H1 (cell line): ENCODE results near the gene SBK1. TPM values are rescaled to one million over a fixed set of nuclear protein-coding genes. Genes with fewer than 3 reads are reported as not detected.

Experiments
- CTCF ChIA-PET: fragments of 300-600 bp; sonication (Branson Sonifier 250); formaldehyde crosslinking; loops from one replicate; lab custom pipeline; 2021; ENCODE audit not compliant: partially characterized antibody; lab: Charles Lee
- POLR2A ChIA-PET: fragments of 300-600 bp; sonication (Branson Sonifier 250); formaldehyde crosslinking; loops from one replicate; lab custom pipeline; 2021; ENCODE audit warnings: inconsistent platforms; ENCODE audit not compliant: partially characterized antibody; lab: Charles Lee
- DNase-seq, 2 experiments: peaks; one replicate each; pipeline versions ENCODE4 v3.0.0 to v3.0.0-alpha.2; 2010 to 2022; ENCODE audit warnings: low spot score in 2 of 2, low read depth in 1 of 2, mixed read lengths in 1 of 2
- FAIRE-seq: peaks from 2 replicates; lab custom pipeline; 2011; peaks lifted over from hg19 to GRCh38; lab: Jason Lieb, UNC
- H2AFZ ChIP-seq: 2 replicates; pipeline ENCODE4 v1.8.1; 2012; ENCODE audit warnings: low read length, inconsistent platforms
- H2AK5ac ChIP-seq: 2 replicates; pipeline ENCODE4 v1.6.1; 2013; ENCODE audit warnings: low read depth, low read length
- H2BK120ac ChIP-seq: replicated peaks from 2 replicates; pipeline ENCODE3; 2013; ENCODE audit warnings: low read depth, low read length, inconsistent platforms
- H2BK12ac ChIP-seq: 2 replicates; pipeline ENCODE4 v1.6.1; 2013; ENCODE audit warnings: low read depth, low read length
- H2BK15ac ChIP-seq: 2 replicates; pipeline ENCODE4 v1.6.1; 2013; ENCODE audit warnings: low read length
- H2BK20ac ChIP-seq: 2 replicates; pipeline ENCODE4 v1.6.1; 2013; ENCODE audit warnings: low read length
- H2BK5ac ChIP-seq: 2 replicates; pipeline ENCODE4 v1.6.1; 2013; ENCODE audit warnings: low read depth, low read length
- H3K14ac ChIP-seq: 2 replicates; pipeline ENCODE4 v1.6.1; 2013; ENCODE audit warnings: inconsistent platforms; ENCODE audit not compliant: insufficient read length
- H3K18ac ChIP-seq: 2 replicates; pipeline ENCODE4 v1.6.1; 2013; ENCODE audit warnings: low read length; ENCODE audit errors: extremely low read depth
- H3K23ac ChIP-seq: 2 replicates; pipeline ENCODE4 v1.6.1; 2013; ENCODE audit warnings: inconsistent platforms; ENCODE audit not compliant: insufficient read length
- H3K23me2 ChIP-seq: 2 replicates; pipeline ENCODE4 v1.6.1; 2013; ENCODE audit warnings: low read depth, low read length
- H3K27ac ChIP-seq: 2 replicates; pipeline ENCODE4 v1.6.1; 2011; ENCODE audit warnings: low read depth, low read length, inconsistent platforms
- H3K27me3 ChIP-seq, 4 experiments: replicated peaks in 1 of 4; 1 replicate in 1 of 4; 2 replicates in 3 of 4; pipeline versions ENCODE4 v1.6.1 to v1.8.1; 2011 to 2013; ENCODE audit warnings: low read length in 3 of 4, mild to moderate bottlenecking in 3 of 4, inconsistent platforms in 2 of 4, mixed read lengths in 2 of 4, moderate library complexity in 1 of 4; ENCODE audit not compliant: control insufficient read depth in 3 of 4, insufficient read depth in 3 of 4; ENCODE audit errors: extremely low read depth in 1 of 4
- H3K36me3 ChIP-seq, 4 experiments: 2 replicates each; pipeline versions ENCODE4 v1.6.1 to v1.8.1; 2011 to 2013; ENCODE audit warnings: mild to moderate bottlenecking in 4 of 4, low read length in 3 of 4, moderate library complexity in 2 of 4, control low read depth in 1 of 4, inconsistent platforms in 1 of 4; ENCODE audit not compliant: insufficient read depth in 4 of 4, control insufficient read depth in 2 of 4
- H3K4ac ChIP-seq: replicated peaks from 2 replicates; pipeline ENCODE3; 2013; ENCODE audit warnings: low read length, low read depth, mixed read lengths, inconsistent platforms; ENCODE audit not compliant: insufficient read length
- H3K4me1 ChIP-seq, 4 experiments: replicated peaks in 1 of 4; 1 replicate in 1 of 4; 2 replicates in 3 of 4; pipeline versions ENCODE4 v1.6.1 to v1.8.1; 2011 to 2013; ENCODE audit warnings: low read length in 3 of 4, inconsistent platforms in 2 of 4, mixed read lengths in 1 of 4; ENCODE audit not compliant: insufficient read depth in 4 of 4, control insufficient read depth in 3 of 4
- H3K4me2 ChIP-seq, 2 experiments: 2 replicates each; pipeline versions ENCODE4 v1.6.1 to v1.8.1; 2011 to 2013; ENCODE audit warnings: low read depth in 2 of 2, low read length in 2 of 2, control low read depth in 1 of 2, inconsistent platforms in 1 of 2, mild to moderate bottlenecking in 1 of 2; ENCODE audit not compliant: insufficient read depth in 1 of 2
- H3K4me3 ChIP-seq, 4 experiments: fragments of 200-600, 300-600 bp in 1 of 4; sonication (generic), shearing (Covaris generic), sonication (Bioruptor Twin) in 1 of 4; 2 replicates each; pipeline versions ENCODE4 v1.5.1 to v1.8.1; 2011 to 2016; ENCODE audit warnings: low read length in 4 of 4, low read depth in 3 of 4, control low read depth in 2 of 4, inconsistent platforms in 2 of 4, mild to moderate bottlenecking in 2 of 4, mixed read lengths in 1 of 4, moderate library complexity in 1 of 4; ENCODE audit not compliant: insufficient read depth in 2 of 4; ENCODE audit errors: extremely low read depth in 1 of 4
- H3K56ac ChIP-seq: replicated peaks from 2 replicates; pipeline ENCODE3; 2013; ENCODE audit warnings: low read depth, mild to moderate bottlenecking, mixed read lengths, low read length, inconsistent platforms; ENCODE audit not compliant: insufficient read length
- H3K79me1 ChIP-seq: 2 replicates; pipeline ENCODE4 v1.6.1; 2013; ENCODE audit warnings: low read depth, low read length, control low read depth
- H3K79me2 ChIP-seq, 2 experiments: 2 replicates each; pipeline versions ENCODE4 v1.6.1 to v1.8.1; 2012 to 2013; ENCODE audit warnings: low read length in 2 of 2, mild to moderate bottlenecking in 2 of 2, inconsistent platforms in 1 of 2; ENCODE audit not compliant: insufficient read depth in 2 of 2, control insufficient read depth in 1 of 2
- H3K9ac ChIP-seq, 4 experiments: replicated peaks in 1 of 4; 1 replicate in 1 of 4; 2 replicates in 3 of 4; pipeline versions ENCODE4 v1.6.1 to v1.8.1; 2011 to 2013; ENCODE audit warnings: low read depth in 3 of 4, low read length in 3 of 4, control low read depth in 2 of 4, mild to moderate bottlenecking in 2 of 4, moderate library complexity in 2 of 4, inconsistent platforms in 1 of 4; ENCODE audit errors: extremely low read depth in 1 of 4
- H3K9me3 ChIP-seq, 2 experiments: 2 replicates each; pipeline versions ENCODE4 v1.6.1 to v1.8.1; 2012 to 2013; ENCODE audit warnings: mild to moderate bottlenecking in 2 of 2, moderate library complexity in 2 of 2, control low read depth in 1 of 2, inconsistent platforms in 1 of 2, low read depth in 1 of 2, low read length in 1 of 2, mixed read lengths in 1 of 2; ENCODE audit not compliant: insufficient read depth in 2 of 2
- H4K20me1 ChIP-seq, 2 experiments: replicated peaks in 1 of 2; 2 replicates each; pipeline versions ENCODE3 to v1.8.1; 2011 to 2013; ENCODE audit warnings: inconsistent platforms in 2 of 2, low read length in 2 of 2, mild to moderate bottlenecking in 1 of 2; ENCODE audit not compliant: insufficient read depth in 2 of 2, control insufficient read depth in 1 of 2
- H4K5ac ChIP-seq: 2 replicates; pipeline ENCODE4 v1.6.1; 2013; ENCODE audit warnings: low read length, low read depth, mixed read lengths, inconsistent platforms; ENCODE audit not compliant: insufficient read length
- H4K8ac ChIP-seq: 2 replicates; pipeline ENCODE4 v1.8.0; 2013; ENCODE audit warnings: mild to moderate bottlenecking, moderate library complexity, low read length, inconsistent platforms; ENCODE audit not compliant: insufficient read depth; ENCODE audit errors: extremely low read depth
- H4K91ac ChIP-seq: replicated peaks from 2 replicates; pipeline ENCODE3; 2013; ENCODE audit warnings: low read length, mixed read lengths, inconsistent platforms; ENCODE audit not compliant: insufficient read length
- ASH2L ChIP-seq: fragments of 200-600, 300-600 bp; sonication (generic); IDR thresholded peaks from one replicate; pipeline ENCODE4 v1.7.1; 2017; ENCODE audit warnings: low read length
- CTBP2 ChIP-seq: IDR thresholded peaks from 2 replicates; pipeline ENCODE4 v1.7.0; 2011; ENCODE audit warnings: borderline replicate concordance, mild to moderate bottlenecking, moderate library complexity, mixed read lengths, low read length; ENCODE audit not compliant: insufficient read depth, insufficient read length
- KDM1A ChIP-seq: fragments of 200-600, 300-600 bp; sonication (generic); IDR thresholded peaks from 2 replicates; pipeline ENCODE4 v1.7.1; 2016; ENCODE audit warnings: mild to moderate bottlenecking, low read length, borderline replicate concordance
- NRF1 ChIP-seq: IDR thresholded peaks from 2 replicates; pipeline ENCODE4 v1.6.1; 2011; ENCODE audit warnings: mild to moderate bottlenecking, low read depth, low read length, improper control_type of control experiment
- PHF8 ChIP-seq: fragments of 200-600 bp; sonication (generic); conservative IDR thresholded peaks from 2 replicates; pipeline ENCODE4 v1.7.1; 2012; ENCODE audit warnings: low read depth, mild to moderate bottlenecking, inconsistent platforms, low read length, moderate library complexity
- POLR2AphosphoS5 ChIP-seq: IDR thresholded peaks from 2 replicates; pipeline ENCODE4 v1.6.1; 2011; ENCODE audit warnings: low read depth, low read length
- SP2 ChIP-seq: IDR thresholded peaks from 2 replicates; pipeline ENCODE4 v1.6.1; 2012; ENCODE audit warnings: mild to moderate bottlenecking, low read length, inconsistent platforms
- WGBS, 2 experiments: shearing (Covaris generic) in 1 of 2; methylation state at CpG; one replicate each; pipeline versions ENCODE4 v1.1.6 to v1.1.7; 2013 to 2015; ENCODE audit warnings: low lambda C conversion rate in 2 of 2, mixed read lengths in 2 of 2, inconsistent platforms in 1 of 2, low coverage in 1 of 2, missing lambda C conversion rate in 1 of 2; ENCODE audit not compliant: insufficient replicate concordance in 2 of 2, insufficient coverage in 1 of 2, insufficient read length in 1 of 2; ENCODE audit errors: extremely low coverage in 1 of 2, missing lambda C conversion rate in 1 of 2; 5-methylcytosine and 5-hydroxymethylcytosine counted together
- polyA plus RNA-seq, 7 experiments: library from polyadenylated mRNA; depleted of rRNA in 3 of 7; stranded (reverse) in 5 of 7; unstranded in 2 of 7; fragments of >200 nt in 5 of 7; fragments of 200-250 nt in 2 of 7; gene quantifications; 1 replicate in 5 of 7; 2 replicates in 1 of 7; 4 replicates in 1 of 7; pipeline versions ENCODE4 v1.2.1 to v1.2.3, GENCODE V29; 2011 to 2013; ENCODE audit warnings: missing spikeins in 2 of 7, mixed read lengths in 2 of 7
- total RNA-seq: library from RNA; stranded (reverse); fragmentation: NEBNext Ultra II Directional; extraction: Animal tissue kit (Norgen Biotek cat#: 25700); gene quantifications from 2 replicates; pipeline ENCODE4 v1.2.1, GENCODE V29; 2021

The SBK1 gene
- total and polyA plus RNA-seq, 2 of the 8 experiments (the other 6 are each of a cell fraction or from before 2014, with no cell fraction given) = 18.2 to 73.9 TPM

GRCh38 chr16:28320741-28321140 is 28.4 kb downstream of the SBK1 start:
- 98% methylated on average over 24 of the region's 49 CpGs; no CpG with 5 or more reads in 1 of the 2 experiments for WGBS, 2 experiments
- no peak overlapping the region for H4K8ac ChIP-seq
- no peaks in the 10 kb centered on the region for H3K79me2 ChIP-seq
- no peak overlapping the region for H2BK15ac ChIP-seq
- H3K56ac ChIP-seq = no peak overlapping the region
- ChIA-PET POLR2A (interaction anchor here (1.2 to 1.4 kb wide), 2 partner anchors 11 to 20 kb away, joined by 4 to 6 read pairs; no protein-coding TSS in a partner anchor), CTCF (interaction anchor here (0.7 to 6.5 kb wide), 6 partner anchors 8 to 152 kb away, joined by 3 to 152 read pairs (median 12); no protein-coding TSS in a partner anchor)
- no peak overlapping the region for H3K4ac ChIP-seq
- no peak for DNase-seq
- H2BK20ac ChIP-seq = no peak overlapping the region
- H2BK12ac ChIP-seq = no peak overlapping the region
- no peaks in the 10 kb centered on the region for H3K9me3 ChIP-seq
- H3K9ac ChIP-seq = no peak overlapping the region
- H3K79me1 ChIP-seq = peaks cover 8% of the 10 kb centered on the region
- no peak overlapping the region for H2AFZ ChIP-seq
- no peak overlapping the region for H3K14ac ChIP-seq
- H3K4me3 ChIP-seq = no peak overlapping the region
- H3K4me1 ChIP-seq = no peaks in the 10 kb centered on the region; a peak in 1 of 7 replicates
- no peak overlapping the region for H3K4me2 ChIP-seq
- no peak overlapping the region for H3K27ac ChIP-seq
- H3K23ac ChIP-seq = no peak overlapping the region
- H2BK5ac ChIP-seq = no peak overlapping the region
- peaks cover 15 to 21% of the 10 kb centered on the region in 2 experiments for H4K20me1 ChIP-seq
- no peak overlapping the region for H2AK5ac ChIP-seq
- no peak for FAIRE-seq
- no peaks in the 10 kb centered on the region for H3K23me2 ChIP-seq
- H3K36me3 ChIP-seq = peaks cover 0 to 24% (median 10%) of the 10 kb centered on the region in 4 experiments; a peak in 6 of 8 replicates
- no peak overlapping the region for H4K91ac ChIP-seq
- H3K18ac ChIP-seq = no peak overlapping the region
- H4K5ac ChIP-seq = no peak overlapping the region
- H3K27me3 ChIP-seq = no peaks in the 10 kb centered on the region
- H2BK120ac ChIP-seq = no peak overlapping the region
- no peak for TF ChIP-seq SP2
- TF ChIP-seq CTBP2 = no peak
- TF ChIP-seq ASH2L = no peak
- no peak for TF ChIP-seq NRF1
- no peak for TF ChIP-seq PHF8
- TF ChIP-seq POLR2AphosphoS5 = no peak
- TF ChIP-seq KDM1A = no peak
